CD4-positive, alpha-beta T cell treated with Interleukin-4 for 4 hours (primary cell): Measurements from ENCODE around the gene RUNDC3A.
"Not testable (repeated sequence)": the region's sequence is repeated elsewhere in the genome, so short reads cannot be mapped to it uniquely, and the experiment has no call there.

Source experiments
- DNase-seq: peaks from one replicate; pipeline ENCODE4 v3.0.0-alpha.2; 2020

The RUNDC3A gene

GRCh38 chr17:44361292-44362260, 53.2 kb downstream of the RUNDC3A start:
- no peak for DNase-seq

DNA sequence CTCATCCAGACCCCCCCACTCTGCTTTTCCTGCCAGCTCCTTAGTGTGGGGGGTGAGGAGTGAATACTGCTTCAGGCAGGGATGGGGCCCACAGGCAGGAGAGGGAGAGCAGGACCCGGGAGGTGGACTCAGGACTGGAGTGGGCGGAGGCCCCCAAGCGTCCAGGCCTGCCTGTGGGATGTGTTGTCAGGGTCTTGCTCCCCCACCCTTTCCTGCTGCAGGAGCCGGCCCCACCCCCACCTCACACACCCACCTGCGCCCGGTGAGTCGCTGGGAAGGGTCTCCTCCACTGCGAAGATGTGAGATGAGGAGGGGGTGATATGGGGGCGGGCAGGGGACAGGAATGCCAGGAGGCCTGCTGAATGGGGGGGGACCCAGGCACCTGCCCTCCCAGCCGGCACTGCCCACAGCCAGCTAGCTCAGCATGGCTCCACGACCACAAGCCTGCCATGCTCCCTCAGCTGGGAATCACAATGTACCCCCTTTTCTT, 54.1 kb downstream of the RUNDC3A start:
- DNase-seq, result no peak

DNA sequence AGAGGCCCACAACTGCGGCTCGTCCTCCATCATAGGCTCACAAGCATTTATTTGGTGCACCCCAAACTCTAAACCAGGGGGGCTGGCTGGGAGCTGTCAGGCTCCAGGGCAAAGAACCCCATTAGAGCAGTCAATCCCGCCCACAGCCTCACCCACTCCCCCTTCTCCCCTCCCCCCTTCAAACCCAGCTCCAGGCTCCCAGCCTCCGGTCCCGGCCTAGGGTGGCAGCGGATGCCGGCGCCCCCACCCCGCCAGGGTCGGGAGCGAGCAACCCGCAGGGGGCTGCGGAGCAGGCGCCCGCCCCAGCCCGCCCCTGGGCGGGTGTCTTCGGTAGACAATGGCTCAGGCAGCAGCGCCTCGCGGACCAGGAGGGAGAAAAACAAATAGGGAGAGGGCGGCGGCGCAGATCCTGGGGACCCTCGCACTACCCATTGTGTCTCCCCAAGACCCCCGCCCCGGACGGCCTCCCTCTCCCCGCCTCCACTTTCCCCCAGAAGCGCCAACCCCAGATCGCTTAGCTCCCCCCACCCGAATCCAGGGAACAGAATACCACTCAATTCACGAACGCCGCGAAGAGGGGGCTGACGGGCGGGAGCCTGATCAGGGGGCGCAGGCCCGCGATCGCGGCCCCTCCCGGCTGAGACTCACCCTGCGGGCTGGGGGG, 54.7 kb downstream of the RUNDC3A start:
- DNase-seq, result no peak

DNA sequence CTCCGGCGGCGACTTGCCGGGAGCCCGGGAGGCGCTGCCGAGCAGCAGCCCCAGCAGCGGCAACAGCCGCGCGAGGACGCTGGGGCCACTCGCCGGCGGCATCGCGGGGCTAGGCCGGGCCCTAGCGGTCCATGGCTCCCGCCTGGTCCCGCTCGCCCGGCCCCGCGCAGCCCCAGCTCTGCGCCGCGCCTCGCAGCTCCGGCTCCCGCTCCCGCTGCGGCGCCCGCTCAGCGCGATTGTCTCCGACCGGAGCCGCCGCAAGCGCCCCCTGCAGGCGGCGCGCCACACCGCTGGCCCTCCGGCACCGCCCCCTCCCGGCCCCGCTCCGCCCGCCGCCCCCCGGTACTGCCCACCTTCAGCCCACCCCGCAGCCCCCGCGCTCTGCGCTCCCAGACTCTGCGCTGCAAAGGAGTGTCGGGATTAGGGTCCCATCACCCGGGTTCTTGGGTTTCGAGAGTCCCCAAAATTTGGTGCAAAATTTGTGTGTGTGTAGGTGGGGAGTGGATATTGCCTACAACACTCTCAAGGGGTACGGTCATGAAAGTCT, 55.3 kb downstream of the RUNDC3A start, which contains the start of gene FAM171A2:
FAM171A2 (minus strand) TSS at position 241 of the 547 bp plus-strand sequence; CDS start at position 102, 139 bp downstream.
- DNase-seq, result peak; percentile 42

- not testable (repeated sequence) for DNase-seq
These were observed 56.6 kb downstream of the RUNDC3A start for GRCh38 chr17:44365051-44365450.

GRCh38 chr17:44367231-44367979, 59.0 kb downstream of the RUNDC3A start:
- no peak for DNase-seq
